ENCODE results near the gene KDM4C. TPM values are rescaled to one million over a fixed set of nuclear protein-coding genes. Genes with fewer than 3 reads are reported as not detected.

Gene KDM4C
- total and polyA plus RNA-seq, 2 donors: 16.3 to 66.1 TPM

- no peak for DNase-seq (ENCODE audit: extremely low spot score)
- no peak overlapping the region for H3K27ac ChIP-seq (ENCODE audit: low read depth)
- no peaks in the 10 kb centered on the region for H3K36me3 ChIP-seq (ENCODE audit: insufficient read depth)
- WGBS: 95% methylated on average over 2 of the region's 2 CpGs
- no peaks in the 10 kb centered on the region for H3K4me1 ChIP-seq (ENCODE audit: insufficient read depth)
- H3K4me3 ChIP-seq (ENCODE audit: low read depth, low read length): no peak overlapping the region
Observed at GRCh38 chr9:7196467-7196866, 438.7 kb downstream of the KDM4C start.

- WGBS: 88% methylated on average over 5 of the region's 5 CpGs
- Histone ChIP-seq H3K27ac (ENCODE audit: low read depth) (no peak overlapping the region), H3K36me3 (ENCODE audit: insufficient read depth) (no peaks in the 10 kb centered on the region), H3K4me3 (ENCODE audit: low read depth, low read length) (no peak overlapping the region), H3K4me1 (ENCODE audit: insufficient read depth) (no peaks in the 10 kb centered on the region)
- DNase-seq (ENCODE audit: extremely low spot score): no peak
Observed at GRCh38 chr9:7201196-7201595, 443.4 kb downstream of the KDM4C start.

GRCh38 chr9:7205806-7206205 is 448.0 kb downstream of the KDM4C start:
- 90% methylated on average over 4 of the region's 4 CpGs for WGBS
- H3K27ac ChIP-seq (ENCODE audit: low read depth): no peak overlapping the region
- DNase-seq (ENCODE audit: extremely low spot score): no peak
- no peaks in the 10 kb centered on the region for H3K36me3 ChIP-seq (ENCODE audit: insufficient read depth)
- H3K4me3 ChIP-seq (ENCODE audit: low read depth, low read length): no peak overlapping the region
- H3K4me1 ChIP-seq (ENCODE audit: insufficient read depth): no peaks in the 10 kb centered on the region

GRCh38 chr9:7206221-7206758 is 448.5 kb downstream of the KDM4C start:
- DNase-seq (ENCODE audit: extremely low spot score): no peak
- Histone ChIP-seq H3K27ac (ENCODE audit: low read depth) (no peak overlapping the region), H3K36me3 (ENCODE audit: insufficient read depth) (no peaks in the 10 kb centered on the region), H3K4me1 (ENCODE audit: insufficient read depth) (no peaks in the 10 kb centered on the region), H3K4me3 (ENCODE audit: low read depth, low read length) (no peak overlapping the region)
- WGBS: 90% methylated on average over 6 of the region's 6 CpGs

GRCh38 chr9:7209016-7209715 is 451.4 kb downstream of the KDM4C start:
- DNase-seq (ENCODE audit: extremely low spot score): no peak
- H3K27ac ChIP-seq (ENCODE audit: low read depth): no peak overlapping the region
- H3K4me1 ChIP-seq (ENCODE audit: insufficient read depth): no peaks in the 10 kb centered on the region
- H3K36me3 ChIP-seq (ENCODE audit: insufficient read depth): no peaks in the 10 kb centered on the region
- WGBS: 81% methylated on average over 15 of the region's 15 CpGs
- H3K4me3 ChIP-seq (ENCODE audit: low read depth, low read length): no peak overlapping the region

- Histone ChIP-seq H3K4me1 (ENCODE audit: insufficient read depth) (no peaks in the 10 kb centered on the region), H3K27ac (ENCODE audit: low read depth) (no peak overlapping the region), H3K4me3 (ENCODE audit: low read depth, low read length) (no peak overlapping the region), H3K36me3 (ENCODE audit: insufficient read depth) (no peaks in the 10 kb centered on the region)
- 88% methylated on average over 3 of the region's 3 CpGs for WGBS
- no peak for DNase-seq (ENCODE audit: extremely low spot score)
Observed at GRCh38 chr9:7209990-7210389, 452.2 kb downstream of the KDM4C start.

GRCh38 chr9:7210854-7211637 is 453.3 kb downstream of the KDM4C start:
- 75% methylated on average over 8 of the region's 8 CpGs for WGBS
- Histone ChIP-seq H3K4me3 (ENCODE audit: low read depth, low read length) (no peak overlapping the region), H3K27ac (ENCODE audit: low read depth) (no peak overlapping the region), H3K36me3 (ENCODE audit: insufficient read depth) (no peaks in the 10 kb centered on the region), H3K4me1 (ENCODE audit: insufficient read depth) (no peaks in the 10 kb centered on the region)
- no peak for DNase-seq (ENCODE audit: extremely low spot score)

- Histone ChIP-seq H3K4me1 (ENCODE audit: insufficient read depth) (no peaks in the 10 kb centered on the region), H3K27ac (ENCODE audit: low read depth) (no peak overlapping the region), H3K4me3 (ENCODE audit: low read depth, low read length) (no peak overlapping the region), H3K36me3 (ENCODE audit: insufficient read depth) (no peaks in the 10 kb centered on the region)
- no peak for DNase-seq (ENCODE audit: extremely low spot score)
- WGBS: 91% methylated on average over 3 of the region's 3 CpGs
Observed at GRCh38 chr9:7211657-7212056, 453.9 kb downstream of the KDM4C start.

GRCh38 chr9:7212101-7212500 is 454.3 kb downstream of the KDM4C start:
- 69% methylated on average over 4 of the region's 4 CpGs for WGBS
- no peaks in the 10 kb centered on the region for H3K36me3 ChIP-seq (ENCODE audit: insufficient read depth)
- no peak overlapping the region for H3K27ac ChIP-seq (ENCODE audit: low read depth)
- no peak for DNase-seq (ENCODE audit: extremely low spot score)
- H3K4me1 ChIP-seq (ENCODE audit: insufficient read depth): no peaks in the 10 kb centered on the region
- no peak overlapping the region for H3K4me3 ChIP-seq (ENCODE audit: low read depth, low read length)

GRCh38 chr9:7216004-7216841 is 458.4 kb downstream of the KDM4C start:
- WGBS: 69% methylated on average over 7 of the region's 7 CpGs
- Histone ChIP-seq H3K4me3 (ENCODE audit: low read depth, low read length) (no peak overlapping the region), H3K36me3 (ENCODE audit: insufficient read depth) (no peaks in the 10 kb centered on the region), H3K27ac (ENCODE audit: low read depth) (no peak overlapping the region), H3K4me1 (ENCODE audit: insufficient read depth) (no peaks in the 10 kb centered on the region)
- no peak for DNase-seq (ENCODE audit: extremely low spot score)

GRCh38 chr9:7223981-7224380 is 466.2 kb downstream of the KDM4C start:
- DNase-seq (ENCODE audit: extremely low spot score): no peak
- 44% methylated on average over 6 of the region's 6 CpGs for WGBS
- Histone ChIP-seq H3K36me3 (ENCODE audit: insufficient read depth) (no peaks in the 10 kb centered on the region), H3K27ac (ENCODE audit: low read depth) (no peak overlapping the region), H3K4me1 (ENCODE audit: insufficient read depth) (no peaks in the 10 kb centered on the region), H3K4me3 (ENCODE audit: low read depth, low read length) (no peak overlapping the region)

Data from urinary bladder (tissue), 4 donors.